Kidney capillary endothelial cell (primary cell): ENCODE measurements around the gene ATP6V0A1.
"Not testable (repeated sequence)": the region's sequence is repeated elsewhere in the genome, so short reads cannot be mapped to it uniquely, and the experiment has no call there.

Source experiments
- DNase-seq: peaks from one replicate; pipeline ENCODE4 v3.0.0-alpha.2; 2018; ENCODE audit warnings: low spot score

ATP6V0A1 gene

DNA sequence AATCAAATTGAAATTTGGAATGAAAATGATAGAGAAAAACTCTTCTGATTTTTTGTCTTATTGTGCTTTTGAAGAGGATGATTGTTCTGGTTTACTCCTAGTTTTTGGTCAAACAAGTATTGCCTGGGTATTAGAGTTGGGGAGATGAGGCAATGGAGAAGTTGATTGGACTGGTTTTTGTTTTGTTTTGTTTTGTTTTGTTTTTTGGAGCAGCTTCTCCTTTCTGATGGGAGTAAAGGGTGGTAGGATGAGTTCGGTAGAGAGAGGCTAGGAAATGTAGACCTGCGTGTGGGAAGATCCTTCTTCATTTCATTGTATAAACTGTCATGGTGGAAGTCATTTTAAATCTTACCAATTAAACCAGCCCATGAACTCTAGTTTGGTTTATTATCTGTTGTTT lies 17.7 kb downstream of the ATP6V0A1 start:
- no peak for DNase-seq

DNA sequence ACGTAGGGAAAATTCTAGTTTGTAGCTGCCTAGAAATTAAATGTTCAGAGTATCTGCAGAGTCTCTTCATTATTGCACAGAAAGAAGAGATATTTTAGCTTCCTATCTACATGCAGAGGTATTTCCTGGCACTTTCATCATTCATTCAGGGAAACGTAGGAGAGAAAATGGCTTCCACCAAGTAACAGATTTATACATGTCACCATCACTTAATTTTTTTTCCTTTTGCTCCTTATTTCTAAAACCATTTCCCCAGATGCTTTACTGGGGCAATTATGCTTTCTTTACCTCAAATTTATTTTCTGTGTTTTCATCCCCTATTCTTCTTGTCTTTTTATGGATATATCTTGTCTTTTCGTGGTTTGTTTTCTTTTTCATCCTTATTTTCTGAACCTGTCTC lies 18.5 kb downstream of the ATP6V0A1 start:
- DNase-seq: no peak

DNA sequence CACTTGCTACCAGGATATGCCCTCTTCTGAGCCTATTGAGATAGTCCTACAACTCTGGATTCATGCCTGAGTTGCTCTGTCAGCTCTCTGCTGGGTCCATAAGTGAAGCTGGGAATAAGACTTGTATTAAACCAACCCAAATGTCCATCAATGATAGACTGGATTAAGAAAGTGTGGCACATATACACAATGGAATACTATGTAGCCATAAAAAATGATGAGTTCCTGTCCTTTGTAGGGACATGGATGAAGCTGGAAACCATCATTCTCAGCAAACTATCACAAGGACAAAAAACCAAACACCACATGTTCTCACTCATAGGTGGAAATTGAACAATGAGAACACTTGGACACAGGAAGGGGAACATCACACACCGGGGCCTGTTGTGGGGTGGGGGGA lies 19.1 kb downstream of the ATP6V0A1 start:
- DNase-seq: not testable (repeated sequence)

DNA sequence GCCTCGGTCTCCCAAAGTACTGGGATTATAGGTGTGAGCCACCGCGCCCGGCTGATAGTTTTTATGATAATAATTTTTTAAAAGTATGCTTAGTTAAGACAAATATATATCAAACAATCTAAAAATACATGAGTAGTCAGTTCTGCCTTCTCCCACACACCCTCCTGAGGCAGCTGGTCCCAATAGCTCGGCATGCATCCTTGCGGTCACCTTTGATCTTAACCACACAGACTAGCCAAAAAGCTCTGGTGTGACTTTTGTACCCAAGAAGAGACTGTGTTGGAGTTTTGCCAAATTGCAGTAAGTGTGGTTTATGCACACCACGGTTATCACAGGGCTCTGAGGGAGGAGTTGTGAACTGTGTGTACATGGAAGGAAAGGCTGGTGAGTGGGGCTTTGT lies 25.6 kb downstream of the ATP6V0A1 start:
- no peak for DNase-seq

DNA sequence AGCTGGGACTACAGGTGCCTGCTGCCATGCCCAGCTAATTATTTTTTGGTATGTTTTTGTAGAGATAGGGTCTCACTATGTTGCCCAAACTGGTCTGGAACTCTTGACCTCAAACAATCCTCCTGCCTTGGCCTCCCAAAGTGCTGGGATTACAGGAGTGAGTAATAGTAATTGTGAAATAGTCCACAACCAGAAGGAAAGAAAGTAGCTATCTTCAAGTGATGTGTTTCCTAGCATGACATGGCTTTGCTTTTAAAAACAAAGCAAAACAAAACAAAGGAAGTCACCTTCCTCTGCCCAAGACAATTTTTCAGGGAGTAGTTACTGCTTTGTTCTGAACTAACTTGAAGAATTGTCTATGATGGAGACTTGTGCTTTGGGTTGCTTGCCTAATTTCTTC lies 27.0 kb downstream of the ATP6V0A1 start:
- DNase-seq: no peak

DNA sequence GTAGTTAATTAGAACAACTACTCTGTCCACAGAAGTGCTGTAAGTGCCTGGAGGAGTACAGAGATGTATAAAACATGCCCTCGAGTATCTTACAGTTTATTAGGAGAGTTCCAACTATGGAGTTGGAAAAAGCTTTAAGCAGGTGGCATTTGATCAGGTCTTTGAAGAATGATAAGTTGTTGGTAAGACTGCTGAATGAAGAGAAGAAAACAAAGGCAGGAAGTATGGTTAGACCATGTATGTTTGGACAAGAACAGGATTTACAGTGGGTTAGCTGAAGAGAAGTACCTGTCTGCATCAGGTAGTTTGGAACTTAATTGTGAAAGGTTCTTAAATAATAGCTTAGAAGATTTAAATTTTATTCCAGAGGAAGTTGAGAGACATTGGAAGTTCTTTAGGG lies 29.4 kb downstream of the ATP6V0A1 start:
- no peak for DNase-seq

DNA sequence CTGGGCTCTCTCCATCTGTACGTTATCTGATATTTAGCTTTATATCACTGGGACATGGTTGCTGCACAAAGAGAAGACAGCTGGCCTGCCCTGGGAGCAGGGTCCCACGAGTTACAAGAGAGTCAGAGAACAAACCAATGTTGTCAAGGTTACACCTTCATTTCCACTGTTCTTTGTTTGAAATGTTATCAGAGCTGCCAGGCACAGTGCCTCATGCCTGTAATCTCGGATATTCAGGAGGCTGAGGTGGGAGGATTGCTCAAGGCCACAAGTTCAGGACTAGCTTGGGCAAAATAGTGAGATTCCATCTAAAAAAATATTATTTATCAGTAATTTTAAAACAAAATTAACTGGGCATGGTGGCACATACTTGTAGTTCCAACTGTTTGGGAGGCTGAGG lies 34.6 kb downstream of the ATP6V0A1 start:
- no peak for DNase-seq

DNA sequence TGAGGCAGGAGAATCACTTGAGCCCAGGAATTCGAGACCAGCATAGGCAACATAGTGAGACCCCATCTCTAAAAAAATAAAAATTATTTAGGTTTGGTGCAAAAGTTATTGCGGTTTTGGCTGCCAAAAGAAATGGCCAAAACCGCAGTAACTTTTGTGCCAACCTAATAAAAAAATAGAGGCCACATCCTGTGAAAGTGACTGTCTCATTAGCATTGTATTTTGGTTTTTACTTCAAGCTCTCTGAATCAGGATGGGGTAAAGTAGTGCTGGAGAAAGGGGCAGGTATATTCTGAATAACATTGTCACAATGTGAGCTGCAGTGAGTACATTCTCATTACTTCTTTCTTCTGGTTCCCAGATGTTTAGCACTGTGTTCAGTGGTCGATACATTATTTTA lies 36.0 kb downstream of the ATP6V0A1 start:
- no peak for DNase-seq

DNA sequence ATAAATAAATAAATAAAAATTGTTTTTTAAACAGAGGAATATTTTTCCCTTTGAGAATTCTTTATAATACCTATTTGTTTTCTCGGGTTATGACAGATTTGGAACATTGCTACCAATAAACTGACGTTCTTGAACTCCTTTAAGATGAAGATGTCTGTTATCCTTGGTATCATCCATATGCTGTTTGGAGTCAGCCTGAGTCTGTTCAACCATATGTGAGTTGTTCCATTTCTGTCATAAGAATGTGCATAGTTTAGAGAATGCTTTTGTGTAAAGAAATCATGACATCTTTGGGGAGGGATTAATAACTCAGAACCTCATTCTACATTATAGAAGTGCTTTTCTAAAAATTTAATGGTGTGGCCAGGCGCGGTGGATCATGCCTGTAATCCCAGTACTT lies 40.1 kb downstream of the ATP6V0A1 start:
- DNase-seq: no peak

DNA sequence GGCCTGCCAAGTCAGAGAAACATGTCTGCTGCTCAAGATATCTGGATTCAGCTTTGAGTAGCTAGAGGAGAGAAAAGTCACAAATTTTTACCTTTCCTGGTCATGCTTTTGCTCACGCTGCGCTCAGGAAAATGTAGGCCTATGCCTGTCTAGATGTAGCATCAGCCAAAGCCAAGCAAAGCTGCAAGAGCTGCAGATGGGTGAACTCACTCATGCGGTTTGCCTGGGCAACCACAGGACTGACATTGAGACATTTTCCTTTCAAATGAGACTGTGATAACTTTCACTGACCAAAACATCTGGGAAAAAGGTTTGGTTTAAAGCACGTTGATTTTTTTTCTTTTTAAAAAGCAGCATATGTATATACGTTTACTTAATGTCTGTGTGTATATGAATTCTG lies 43.4 kb downstream of the ATP6V0A1 start:
- no peak for DNase-seq

DNA sequence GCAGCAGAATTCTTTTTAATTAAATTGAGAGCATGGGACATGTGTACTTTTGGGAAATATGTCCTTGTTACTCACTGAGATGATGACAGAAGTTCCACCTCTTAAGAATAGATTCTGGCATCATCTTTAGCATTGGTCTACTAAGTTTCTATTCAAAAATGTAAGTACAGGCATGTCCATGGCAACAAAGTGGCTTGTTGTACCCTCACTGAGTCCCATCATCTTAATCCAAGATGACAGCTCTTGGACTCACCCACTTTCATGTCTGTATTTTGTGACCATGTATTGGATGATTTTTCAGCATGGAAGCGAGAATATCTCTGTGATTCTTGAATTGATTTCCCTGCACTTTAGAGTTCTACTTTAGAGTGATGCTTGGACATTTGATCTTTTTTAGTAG lies 44.2 kb downstream of the ATP6V0A1 start:
- no peak for DNase-seq

DNA sequence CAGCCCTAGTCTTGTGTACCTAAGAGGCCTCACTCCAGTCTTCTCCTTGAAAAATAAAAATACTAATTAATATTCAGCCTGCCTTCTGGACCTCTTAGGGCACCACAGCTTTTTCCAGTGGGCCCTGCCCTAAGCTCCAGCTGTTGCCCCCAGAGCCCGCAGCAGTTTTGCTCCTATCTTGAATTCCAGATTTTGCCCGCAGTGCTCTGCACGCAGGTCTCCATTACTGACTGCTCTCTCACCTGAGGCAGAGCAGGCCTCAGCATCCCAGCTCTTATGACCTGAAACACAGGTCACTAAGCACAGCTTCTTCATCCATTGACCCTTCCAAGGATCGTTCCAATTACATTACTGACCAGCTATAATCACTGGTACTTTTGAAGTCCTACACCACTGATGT lies 49.0 kb downstream of the ATP6V0A1 start:
- DNase-seq: no peak

DNA sequence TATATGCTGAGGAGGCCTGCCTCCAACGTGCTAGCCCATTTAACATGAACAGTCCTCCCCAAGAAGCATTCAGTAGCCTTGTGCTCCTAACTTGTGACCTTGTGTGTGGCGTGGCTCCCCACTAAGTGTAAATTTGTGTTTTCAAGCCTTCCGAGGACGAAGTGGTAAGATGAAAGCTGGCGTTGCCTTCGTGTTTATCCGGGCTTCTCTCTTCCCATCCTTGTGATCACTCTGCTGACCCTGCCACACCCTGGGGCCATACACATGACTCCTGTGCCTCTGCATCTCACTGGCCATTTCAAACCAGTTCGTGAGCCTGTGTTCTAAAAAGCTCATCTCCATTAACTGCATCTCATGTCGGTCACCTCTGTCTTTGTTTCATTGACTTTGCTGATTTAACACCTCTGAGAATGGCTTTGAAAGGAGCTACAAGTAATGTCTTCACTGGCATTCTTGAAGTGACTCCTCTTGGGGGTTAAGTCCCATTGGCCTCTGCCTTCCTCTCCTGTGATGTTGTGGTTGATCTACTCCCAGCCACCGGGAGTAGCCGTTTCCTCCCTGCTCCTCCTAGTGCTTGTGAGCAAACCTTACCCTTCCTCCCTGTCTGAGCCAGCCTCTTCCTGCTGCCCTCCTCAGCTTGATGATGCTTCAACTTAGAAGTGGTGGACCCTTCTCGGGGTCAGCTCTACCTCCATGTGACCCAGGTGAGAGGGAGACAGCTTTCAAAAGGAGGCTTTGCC lies 49.9 kb downstream of the ATP6V0A1 start:
- DNase-seq: peak; percentile 60

DNA sequence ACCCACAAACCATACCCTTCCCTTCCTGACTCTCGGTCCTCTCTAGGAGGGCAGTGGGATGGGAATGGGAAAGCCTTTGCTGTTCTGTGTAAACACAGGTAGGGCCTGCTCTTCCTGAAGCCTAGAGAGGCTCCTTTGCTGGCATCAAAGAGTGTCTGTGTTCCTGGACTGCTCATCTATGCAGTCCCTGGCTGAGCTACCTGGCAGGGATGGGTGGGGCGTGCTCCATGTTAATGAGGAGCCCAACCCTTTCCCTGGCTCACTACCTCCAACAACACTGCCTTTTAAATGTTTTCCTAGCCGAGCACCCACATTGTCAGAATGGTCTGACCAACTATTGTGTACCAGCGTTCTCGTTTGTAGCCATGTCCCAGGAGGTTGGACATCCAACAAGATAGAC lies 50.7 kb downstream of the ATP6V0A1 start:
- DNase-seq: no peak

DNA sequence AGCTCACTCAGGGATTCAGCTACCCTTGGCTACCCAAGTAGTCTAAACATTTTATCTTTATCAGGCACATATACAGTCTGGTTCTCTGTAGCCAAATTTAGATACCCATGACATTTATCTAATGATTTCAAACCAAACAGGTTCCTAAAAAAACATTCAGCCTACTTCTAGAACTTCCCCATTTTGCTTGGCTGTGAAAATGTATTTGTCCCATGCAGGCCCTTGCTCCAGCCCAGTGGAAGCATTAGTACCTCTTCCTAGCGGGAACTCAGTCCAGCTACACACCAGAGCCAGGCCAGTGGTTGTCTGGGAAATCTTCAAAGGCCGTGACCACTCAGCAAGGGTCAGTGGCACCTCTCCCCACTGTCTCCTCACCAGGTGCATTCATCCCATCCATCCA lies 51.2 kb downstream of the ATP6V0A1 start:
- DNase-seq: no peak

DNA sequence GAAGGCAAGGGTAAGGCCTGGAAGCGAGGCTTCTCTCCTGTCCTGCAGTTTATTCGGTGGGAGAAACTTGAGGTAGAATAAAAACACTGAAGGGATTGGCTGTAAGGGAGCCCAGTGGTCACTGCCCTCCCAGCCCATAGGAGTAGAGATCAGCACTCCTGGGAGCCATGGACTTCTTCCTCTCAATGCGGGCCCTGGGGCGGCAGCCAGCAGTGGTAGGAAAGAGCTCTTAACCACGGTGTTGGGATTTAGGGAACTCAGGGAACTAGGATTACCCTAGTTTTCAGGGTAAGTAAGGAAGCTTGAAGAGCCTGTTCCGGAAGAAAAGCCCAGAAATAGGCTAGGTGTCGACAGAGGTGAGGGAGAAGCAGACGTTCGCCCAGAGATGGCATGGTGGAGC lies 53.6 kb downstream of the ATP6V0A1 start:
- DNase-seq: no peak

DNA sequence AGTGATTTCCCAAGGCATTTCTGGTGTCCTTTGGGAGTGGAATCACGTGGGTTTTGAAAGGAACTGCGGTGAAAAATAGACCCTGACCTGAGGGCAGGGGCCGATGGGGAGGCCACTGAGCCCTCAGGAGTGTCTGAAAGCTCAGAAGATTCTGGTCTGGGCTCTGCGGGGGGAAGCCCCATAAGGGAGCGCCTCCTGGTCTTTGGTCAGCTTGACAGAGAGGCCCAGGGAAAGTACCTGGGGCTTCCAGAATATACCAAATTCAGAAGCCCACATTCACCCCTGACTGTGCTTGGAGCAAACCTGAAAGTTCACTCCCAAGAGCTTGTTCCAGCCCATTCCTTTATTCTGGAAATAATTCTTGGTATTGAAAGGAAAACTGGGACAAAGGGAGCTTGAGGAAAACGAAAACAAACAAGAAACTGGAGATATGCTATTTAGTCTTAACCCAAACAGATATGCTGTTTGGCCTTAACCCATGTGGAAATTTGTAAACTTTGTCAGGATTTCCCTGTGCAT lies 54.1 kb downstream of the ATP6V0A1 start:
- no peak for DNase-seq

DNA sequence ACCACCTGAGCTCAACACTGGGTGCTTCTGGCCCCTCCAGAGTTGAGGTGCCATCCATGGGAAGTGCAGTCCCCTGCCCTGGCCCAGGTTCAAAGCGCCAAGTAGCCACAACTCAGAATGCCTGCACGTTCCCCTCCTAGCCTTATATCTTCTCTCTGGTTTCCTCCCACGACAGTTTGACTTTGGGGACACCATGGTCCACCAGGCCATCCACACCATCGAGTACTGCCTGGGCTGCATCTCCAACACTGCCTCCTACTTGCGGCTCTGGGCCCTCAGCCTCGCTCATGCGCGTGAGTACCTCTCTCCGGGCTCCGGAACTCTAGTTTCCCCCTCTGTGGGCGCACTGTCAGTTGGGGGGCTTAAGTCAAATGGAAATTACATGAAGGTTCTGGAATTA lies 55.0 kb downstream of the ATP6V0A1 start:
- no peak for DNase-seq

DNA sequence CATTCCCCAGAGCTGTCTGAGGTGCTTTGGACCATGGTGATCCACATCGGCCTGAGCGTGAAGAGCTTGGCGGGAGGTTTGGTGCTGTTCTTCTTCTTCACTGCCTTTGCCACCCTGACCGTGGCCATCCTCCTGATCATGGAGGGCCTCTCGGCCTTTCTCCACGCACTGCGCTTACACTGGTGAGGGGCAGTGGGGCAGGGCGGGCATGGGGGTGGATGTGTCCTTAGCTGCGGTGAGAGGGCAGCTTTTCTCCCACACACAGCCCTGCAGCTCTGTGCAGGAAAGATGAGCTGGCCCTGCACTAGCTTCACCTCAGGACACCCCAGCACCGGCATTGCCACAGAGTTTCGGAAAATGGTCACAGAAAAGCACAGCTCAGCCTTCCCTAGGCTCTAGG lies 55.6 kb downstream of the ATP6V0A1 start:
- no peak for DNase-seq

DNA sequence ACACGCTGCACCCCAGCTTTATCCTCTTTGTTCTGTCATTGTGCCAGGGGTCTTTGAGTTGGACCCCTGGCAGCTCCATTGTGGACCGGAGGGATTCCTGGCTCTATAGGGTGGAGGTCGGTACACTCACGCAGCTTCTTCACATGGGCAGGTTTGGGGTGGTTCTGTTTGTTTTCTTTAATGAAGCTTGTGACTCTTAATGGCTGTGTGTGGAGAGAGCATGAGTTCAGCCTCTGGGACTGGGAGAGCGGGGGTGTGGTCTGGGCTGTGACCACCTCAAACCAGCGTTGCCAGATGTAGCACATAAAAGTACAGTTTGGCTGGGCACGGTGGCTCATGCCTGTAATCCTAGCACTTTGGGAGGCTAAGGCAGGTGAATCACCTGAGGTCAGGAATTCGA lies 56.2 kb downstream of the ATP6V0A1 start:
- no peak for DNase-seq

DNA sequence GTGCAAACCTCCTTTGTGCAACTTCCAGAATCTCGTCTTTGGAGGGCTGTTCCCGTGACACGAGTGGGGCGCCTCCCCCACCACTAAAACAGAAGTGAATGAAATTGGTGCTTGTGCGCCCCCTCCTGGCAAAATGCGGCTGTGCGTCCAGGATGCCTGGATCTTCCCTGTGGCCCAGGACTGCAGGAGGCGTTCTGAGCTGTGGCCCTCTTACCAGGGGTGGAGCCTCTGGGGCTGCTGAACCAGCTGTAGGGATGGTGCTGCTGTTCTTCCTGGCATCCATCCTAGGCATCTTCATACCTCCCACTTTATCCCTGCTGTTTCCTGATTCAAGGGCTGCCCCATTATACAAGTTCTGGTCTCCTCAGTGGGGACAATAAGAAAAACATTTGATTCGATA lies 58.8 kb downstream of the ATP6V0A1 start:
- peak; percentile 83 for DNase-seq

DNA sequence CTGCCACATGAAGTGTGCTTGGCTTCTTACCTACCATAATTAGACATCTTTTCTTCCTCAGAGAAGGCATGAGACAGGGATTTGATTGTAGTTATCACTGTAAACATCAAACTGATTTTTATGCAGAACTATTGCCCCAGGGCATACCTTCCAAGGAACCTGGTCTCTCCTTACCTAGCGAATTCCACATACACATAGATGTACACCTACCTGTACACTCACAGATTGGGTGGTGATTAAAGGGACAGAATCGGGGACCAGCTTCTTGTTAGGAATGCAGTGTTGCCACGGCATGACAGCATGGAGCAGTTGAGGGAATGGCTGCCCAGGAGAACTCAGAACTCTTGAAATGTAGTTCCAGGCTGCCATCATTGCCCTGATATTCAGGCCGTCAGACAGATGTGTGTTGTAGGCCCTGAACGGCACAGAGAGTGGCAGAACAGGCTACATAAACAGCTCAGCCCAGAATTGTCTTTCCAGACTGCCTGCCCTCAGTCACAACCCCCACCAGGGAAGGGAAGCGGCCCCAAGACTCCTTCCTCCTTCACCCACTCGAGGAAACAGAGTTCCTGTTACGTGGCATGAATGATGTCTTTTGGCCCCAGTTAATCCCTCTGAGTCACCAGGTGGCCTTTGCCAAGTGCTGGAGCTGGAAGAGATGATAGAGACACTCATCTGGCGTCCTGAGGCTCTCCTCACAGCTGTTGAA lies 59.5 kb downstream of the ATP6V0A1 start:
- peak; percentile 99 for DNase-seq

DNA sequence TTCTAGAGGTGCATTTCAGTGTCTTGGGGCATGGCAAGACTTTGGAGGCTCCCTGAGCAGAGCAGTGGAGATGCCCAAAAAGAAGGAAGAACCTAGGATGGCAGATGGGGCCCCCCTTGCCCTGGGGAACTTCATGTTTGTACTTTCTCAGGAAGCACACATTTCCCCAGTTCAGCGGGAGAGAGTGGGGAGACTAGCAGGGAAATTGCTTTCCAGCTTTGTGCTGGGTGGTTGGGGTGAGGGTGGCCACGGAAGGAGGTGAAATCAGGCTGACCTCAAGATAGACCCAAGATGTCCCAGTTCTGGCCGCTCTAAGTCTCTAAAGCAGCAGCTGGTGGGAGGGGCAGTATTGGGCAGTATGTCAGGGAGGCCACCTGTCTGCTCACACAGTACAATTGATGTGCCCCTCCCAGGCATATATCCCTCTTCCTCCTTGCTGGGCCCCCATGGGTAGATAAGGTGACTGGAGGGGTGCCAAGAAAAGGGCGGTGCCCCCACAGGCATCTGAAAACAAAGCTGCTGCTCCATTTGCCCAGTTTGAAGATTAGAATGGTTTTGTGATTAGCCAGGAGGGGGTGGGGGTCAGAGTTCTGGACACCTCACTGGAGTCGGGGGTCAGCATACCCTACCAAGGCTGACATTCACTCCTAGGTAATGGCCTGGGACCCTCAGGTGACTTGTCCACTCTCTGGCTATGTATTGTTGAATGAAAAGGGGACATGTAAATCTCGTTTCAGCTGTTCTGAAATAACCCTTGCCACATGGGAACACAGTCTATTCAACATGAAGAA lies 60.3 kb downstream of the ATP6V0A1 start:
- peak; percentile 62 for DNase-seq
